ENCODE results near the gene CFAP20DC. TPM values are rescaled to one million over a fixed set of nuclear protein-coding genes. Genes with fewer than 3 reads are reported as not detected.

CFAP20DC gene
- total RNA-seq, 1 experiment from 2014 or later, result 2.9 TPM

GRCh38 chr3:58996730-58997129 lies 53.1 kb downstream of the CFAP20DC start:
- H3K27ac ChIP-seq (ENCODE audit: low read depth, low read length), result no peak overlapping the region
- intact Hi-C loops (cut with micrococcal nuclease), result loop anchor here (10.0 kb wide), 5 partner anchors 218 to 1748 kb away; no protein-coding TSS in a partner anchor

More at GRCh38 chr3:58996730-58997129, 53.1 kb downstream of the CFAP20DC start:
- RAD21 ChIA-PET (ENCODE audit: low non-redundant PET in 1 of 2, low total read pairs in 2 of 2, uncharacterized antibody in 2 of 2, unreplicated experiment in 2 of 2), result no interaction called here
- CTCF ChIA-PET, result interaction anchor here (0.8 to 1.1 kb wide), 2 partner anchors 56 to 173 kb away, joined by 3 read pairs; no protein-coding TSS in a partner anchor
- Histone ChIP-seq H3K4me1 (ENCODE audit: control insufficient read depth in 1 of 2, insufficient read depth in 2 of 2, low read length in 2 of 2) (peaks cover 0 to 32% of the 10 kb centered on the region in 2 experiments; a peak in 2 of 4 replicates), H3K4me3 (replicated peaks in 1 of 2; ENCODE audit: low read depth in 1 of 2, low read length in 2 of 2) (no peak overlapping the region), H4K20me1 (ENCODE audit: insufficient read depth) (no peaks in the 10 kb centered on the region), H3K4me2 (ENCODE audit: low read length) (peak overlapping the region; percentile 26), H3K27me3 (ENCODE audit: insufficient read depth, low read length) (no peaks in the 10 kb centered on the region), H3K9me2 (ENCODE audit: insufficient read depth) (no peaks in the 10 kb centered on the region), H3K9me3 (ENCODE audit: control insufficient read depth in 1 of 2, insufficient read depth in 1 of 2, low read depth in 1 of 2, low read length in 2 of 2) (no peaks in the 10 kb centered on the region), H3K36me3 (ENCODE audit: control insufficient read depth in 1 of 2, insufficient read depth in 2 of 2, low read length in 2 of 2) (no peaks in the 10 kb centered on the region), H2AFZ (ENCODE audit: low read depth, low read length, poor library complexity, severe bottlenecking) (no peak overlapping the region), H3K9ac (ENCODE audit: low read length) (no peak overlapping the region), H3K79me2 (ENCODE audit: insufficient read depth, low read length) (no peaks in the 10 kb centered on the region)
- TF ChIP-seq REST (IDR thresholded peaks at IDR 0.05; ENCODE audit: low read depth), result no peak
- TF ChIP-seq ATF3 (IDR thresholded peaks at IDR 0.05), result no peak
- no peak for TF ChIP-seq YY1 (IDR thresholded peaks at IDR 0.05; ENCODE audit: extremely low read depth, insufficient replicate concordance, low read depth, low read length)
- no peak for TF ChIP-seq SRF (IDR thresholded peaks at IDR 0.05; ENCODE audit: low read depth)
- TF ChIP-seq TCF7L2 (IDR thresholded peaks at IDR 0.05; ENCODE audit: borderline replicate concordance, extremely low read depth, insufficient read depth, insufficient read length), result no peak
- TF ChIP-seq EZH2 (IDR thresholded peaks at IDR 0.05), result no peak
- TF ChIP-seq FOSL1 (IDR thresholded peaks at IDR 0.05; ENCODE audit: low read depth), result no peak
- DNase-seq (ENCODE audit: low read depth, low spot score), result no peak
- BruUV-seq (replicated peaks), result no TSS peak
- ATAC-seq, result peak; percentile 37; the same call in 1 of the 2 replicates
- POLR2A ChIA-PET, result no interaction called here

Data from HCT116 (cell line).